Measurements from ENCODE around the gene CD163L1.
"Not testable (repeated sequence)": the region's sequence is repeated elsewhere in the genome, so short reads cannot be mapped to it uniquely, and the experiment has no call there.

CD163L1 gene

DNA sequence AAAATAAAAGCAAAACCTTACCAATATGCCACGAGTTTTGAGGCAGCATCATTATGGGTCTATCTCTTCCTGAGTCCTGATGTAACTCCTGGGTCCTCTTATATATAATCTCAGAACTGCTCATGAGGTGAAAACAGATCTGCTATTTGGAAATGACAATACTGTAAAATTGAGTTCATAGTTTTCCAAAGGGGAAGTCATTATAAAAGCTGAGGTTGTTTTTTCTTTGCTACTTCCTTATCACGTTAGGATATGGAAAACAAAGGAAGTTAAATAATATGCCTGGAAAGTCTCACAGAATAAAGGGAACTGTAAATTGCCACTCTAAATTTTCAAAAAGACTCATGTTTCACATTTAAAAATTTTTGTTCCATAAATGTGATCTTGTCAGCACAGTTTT is at the start of gene CD163L1:
CD163L1 (minus strand) TSS at position 78 of the 400 bp plus-strand sequence; CDS start at position 52, 26 bp downstream.
- DNase-seq (ENCODE audit: low spot score): no peak

DNA sequence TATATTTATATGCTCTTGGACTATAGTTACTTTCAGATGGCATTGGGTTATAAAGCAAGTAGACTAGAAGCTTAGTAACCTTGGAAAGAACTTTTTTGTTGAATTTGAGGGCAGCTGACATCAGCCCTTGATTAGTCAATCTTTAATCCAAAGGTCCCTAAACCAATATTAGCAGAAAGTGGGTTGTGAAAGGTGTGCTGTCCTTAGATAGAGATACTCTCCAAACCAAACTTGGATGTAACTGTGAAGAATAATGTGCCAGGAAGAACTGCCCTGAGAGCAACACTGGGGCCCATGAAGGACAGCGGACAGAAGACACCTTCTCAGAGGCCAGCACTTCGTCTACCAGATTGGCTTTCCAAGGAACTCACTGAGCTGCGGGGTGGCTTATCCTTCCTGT is 49.1 kb upstream of the CD163L1 start:
- no peak for DNase-seq (ENCODE audit: low spot score)

DNA sequence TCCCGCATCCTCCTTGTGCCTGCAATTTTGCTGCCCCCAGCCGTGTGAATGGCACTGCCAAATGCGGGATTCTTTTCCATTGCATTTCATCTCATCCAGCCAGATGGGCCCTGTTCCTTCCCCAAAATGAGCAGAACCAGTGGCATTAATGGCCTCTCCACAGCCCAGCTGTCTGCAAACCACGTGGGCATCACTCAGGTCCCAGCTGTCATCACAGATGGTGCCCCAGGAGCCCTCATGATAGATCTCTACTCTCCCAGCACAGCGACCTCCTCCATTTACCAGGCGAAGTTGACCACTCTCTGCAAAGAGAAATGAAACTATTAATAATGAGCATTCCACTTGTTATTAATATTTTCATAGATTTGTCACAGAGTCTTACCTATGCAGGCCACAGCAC is 42.6 kb upstream of the CD163L1 start:
- DNase-seq (ENCODE audit: low spot score): no peak

DNA sequence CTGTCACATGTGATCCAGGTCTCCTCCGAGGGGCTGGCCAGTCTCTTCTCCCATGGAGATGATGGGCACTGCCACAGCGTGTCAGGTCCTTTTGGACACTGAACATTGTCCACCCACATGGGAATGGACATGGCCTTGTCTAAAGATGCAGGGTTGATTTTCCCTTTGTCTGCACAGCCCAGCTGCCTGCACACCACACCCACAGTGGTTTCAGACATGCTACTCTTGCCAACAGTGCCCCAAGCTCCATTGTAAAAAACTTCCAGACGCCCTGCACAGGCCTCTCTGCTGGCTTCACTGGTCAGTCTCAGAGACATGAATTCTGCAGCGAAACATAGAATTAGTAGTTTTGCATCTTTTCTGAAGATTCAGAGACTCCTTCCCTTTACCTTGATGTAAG is 41.1 kb upstream of the CD163L1 start:
- no peak for DNase-seq (ENCODE audit: low spot score)

- no peak for DNase-seq (ENCODE audit: low spot score)
Observed at GRCh38 chr12:7483343-7483742, 39.4 kb upstream of the CD163L1 start.

DNA sequence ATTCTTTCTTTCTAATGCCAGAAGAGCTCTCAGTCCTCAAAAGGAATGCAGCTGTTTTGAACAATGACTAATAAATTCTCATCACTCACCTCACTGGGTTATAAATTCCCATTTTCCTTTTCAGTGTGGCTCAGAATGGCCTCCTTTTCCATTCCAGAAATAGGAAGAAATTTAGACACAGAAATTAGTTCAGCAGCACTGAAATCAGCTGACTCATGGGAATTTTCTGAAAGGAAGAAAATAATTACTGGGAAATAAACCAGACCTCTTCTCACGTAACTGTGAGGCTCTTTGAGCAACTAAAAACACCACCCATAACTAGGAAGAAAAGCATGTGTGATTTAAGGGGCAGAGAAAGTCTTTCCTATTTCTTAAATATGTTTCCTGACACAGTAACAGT is 35.8 kb upstream of the CD163L1 start:
- DNase-seq (ENCODE audit: low spot score): no peak

GRCh38 chr12:7472060-7472459 is 28.1 kb upstream of the CD163L1 start:
- DNase-seq (ENCODE audit: low spot score): no peak

DNA sequence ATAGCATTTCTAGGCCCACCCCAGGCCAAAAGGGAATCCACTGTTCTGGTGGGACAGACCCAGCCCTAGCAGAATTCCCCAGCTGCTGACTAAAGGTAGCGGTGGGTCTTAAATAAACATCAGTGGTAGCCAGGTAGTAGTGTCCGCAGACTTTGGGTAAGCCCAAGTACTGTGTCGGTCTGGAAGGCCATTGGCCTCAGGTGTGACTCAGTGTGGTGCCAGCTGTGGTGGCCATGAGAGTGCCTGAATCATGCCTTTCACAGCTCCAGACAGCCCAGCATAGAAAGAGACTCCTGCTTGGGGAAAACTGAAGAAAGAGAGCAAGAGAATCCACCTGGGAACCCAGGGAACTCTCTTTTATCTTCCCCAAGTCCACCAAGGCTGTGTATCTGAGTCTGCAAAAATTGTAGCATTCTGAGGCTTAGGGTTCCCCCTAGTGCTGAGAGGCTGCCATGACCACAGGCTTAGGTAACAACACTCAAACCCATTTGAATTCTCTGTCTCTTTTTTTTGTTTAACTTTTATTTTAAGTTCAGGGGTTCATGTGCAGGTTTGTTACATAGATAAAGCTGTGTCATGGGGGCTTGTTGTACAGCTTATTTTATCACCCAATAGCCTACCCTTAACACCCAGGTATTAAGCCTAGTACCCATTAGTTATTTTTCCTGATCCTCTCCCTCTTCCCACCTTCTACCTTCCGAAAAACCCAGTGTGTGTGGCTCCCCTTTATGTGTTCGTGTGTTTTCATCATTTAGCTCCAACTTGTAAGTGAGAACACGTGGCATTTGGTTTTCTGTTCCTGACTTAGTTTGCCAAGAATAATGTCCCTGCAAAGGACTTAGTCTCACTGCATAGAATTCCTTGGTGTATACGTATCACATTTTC is 16.7 kb upstream of the CD163L1 start:
- peak; percentile 65 for DNase-seq (ENCODE audit: low spot score)

- DNase-seq (ENCODE audit: low spot score): no peak
Observed at GRCh38 chr12:7459973-7460372, 16.0 kb upstream of the CD163L1 start.

DNA sequence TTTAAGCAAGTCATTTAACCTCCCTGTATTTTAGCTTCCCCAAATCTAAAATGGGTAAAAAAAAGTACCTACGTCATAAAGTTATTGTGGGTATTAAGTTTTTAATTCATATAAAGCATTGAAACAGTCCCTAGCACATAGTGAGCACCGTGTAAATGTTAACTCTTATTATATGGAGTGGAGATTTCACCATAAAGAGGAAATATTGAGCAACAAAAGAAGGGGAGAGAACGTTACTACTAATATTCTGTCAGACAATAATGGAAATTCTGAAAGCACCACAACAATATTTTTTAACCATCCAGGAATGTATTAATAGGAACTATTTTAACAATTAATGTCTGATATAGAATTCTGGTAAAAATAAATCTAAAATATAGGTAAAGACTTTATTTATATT is 7.8 kb upstream of the CD163L1 start:
- no peak for DNase-seq (ENCODE audit: low spot score)

GRCh38 chr12:7450667-7451066 is 6.7 kb upstream of the CD163L1 start:
- no peak for DNase-seq (ENCODE audit: low spot score)

- DNase-seq (ENCODE audit: low spot score): no peak
Observed at GRCh38 chr12:7448099-7448498, 4.1 kb upstream of the CD163L1 start.

GRCh38 chr12:7444537-7444936 is 584 bp upstream of the CD163L1 start:
- no peak for DNase-seq (ENCODE audit: low spot score)

- DNase-seq (ENCODE audit: low spot score): no peak
Observed at GRCh38 chr12:7441216-7441615, 2.7 kb downstream of the CD163L1 start.

DNA sequence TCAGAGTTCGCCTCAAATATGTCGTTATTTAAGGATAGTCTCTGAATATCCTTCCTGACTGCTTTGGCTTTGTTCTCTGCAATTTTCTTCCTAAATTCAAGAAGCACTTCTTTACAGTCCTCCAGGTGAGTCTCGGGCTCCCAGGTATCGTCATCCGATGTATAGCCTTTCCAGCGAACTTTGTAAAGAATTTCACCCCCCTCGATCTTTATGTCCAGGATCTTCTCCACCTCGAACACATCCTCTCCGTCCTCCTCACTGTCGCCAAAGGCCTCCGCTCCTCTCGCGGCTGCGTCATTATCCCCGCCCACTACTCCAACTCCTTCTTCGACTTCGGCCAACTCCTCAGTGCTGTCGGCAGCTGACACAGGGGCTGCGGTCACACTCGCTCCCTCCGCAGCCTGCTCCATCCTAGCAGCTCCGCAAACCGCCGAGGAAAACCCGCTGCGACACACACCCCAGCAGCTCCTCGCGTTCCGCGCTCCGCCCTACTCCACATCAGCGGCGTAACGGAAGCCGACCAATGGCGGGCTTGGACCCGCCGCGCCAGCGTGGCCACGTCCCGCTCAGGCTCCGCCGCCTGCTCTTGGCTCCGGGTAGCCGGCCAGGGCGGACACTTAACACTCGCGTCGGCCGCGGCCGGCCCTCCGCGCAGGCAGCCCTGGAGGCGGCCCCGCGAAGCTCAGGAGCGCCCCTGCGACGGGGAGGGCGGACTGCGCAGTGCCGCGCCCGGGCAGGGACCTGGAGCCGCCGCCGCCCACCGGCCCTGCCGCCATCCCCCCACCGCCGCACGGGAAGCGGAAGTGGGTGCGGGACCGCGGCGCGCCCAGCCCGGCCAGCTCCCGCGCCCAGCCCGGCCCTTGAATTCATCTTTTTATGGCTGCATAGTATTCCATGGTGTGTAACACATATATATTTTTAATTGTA is 4.1 kb downstream of the CD163L1 start:
- no peak for DNase-seq (ENCODE audit: low spot score)

DNA sequence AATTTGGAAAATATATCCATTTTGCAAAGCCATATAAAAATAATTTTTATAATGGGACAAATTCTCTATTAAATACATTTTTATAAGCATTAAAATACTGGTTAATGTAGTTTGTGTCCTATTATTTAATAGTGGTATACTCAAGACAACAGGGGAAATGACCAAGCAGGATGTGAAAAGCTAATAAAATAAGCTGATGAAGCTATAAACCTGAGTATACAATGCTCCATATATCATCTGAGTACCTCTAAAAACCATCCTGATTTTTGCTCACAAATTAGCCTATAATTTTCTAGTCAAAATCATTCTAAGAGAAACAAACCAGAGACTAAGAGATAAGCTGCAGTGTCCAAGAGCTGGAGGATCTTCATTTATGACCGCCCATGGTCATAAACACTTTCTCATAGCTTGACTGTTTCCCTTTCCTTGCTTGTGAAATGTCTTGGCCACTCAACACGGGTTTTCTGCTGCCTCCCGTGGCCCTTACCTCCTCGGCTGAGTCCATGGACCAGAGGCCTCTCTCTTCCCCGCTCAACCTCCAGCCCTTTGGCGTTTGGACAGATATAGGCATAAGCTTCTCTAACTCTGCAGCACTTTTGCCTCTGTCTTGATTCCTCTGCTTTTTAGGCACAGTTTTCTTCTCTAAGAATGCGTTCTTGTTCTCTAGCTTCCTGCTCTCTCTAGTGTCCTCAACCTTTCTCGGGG is 5.5 kb downstream of the CD163L1 start:
- DNase-seq (ENCODE audit: low spot score): not testable (repeated sequence)

DNA sequence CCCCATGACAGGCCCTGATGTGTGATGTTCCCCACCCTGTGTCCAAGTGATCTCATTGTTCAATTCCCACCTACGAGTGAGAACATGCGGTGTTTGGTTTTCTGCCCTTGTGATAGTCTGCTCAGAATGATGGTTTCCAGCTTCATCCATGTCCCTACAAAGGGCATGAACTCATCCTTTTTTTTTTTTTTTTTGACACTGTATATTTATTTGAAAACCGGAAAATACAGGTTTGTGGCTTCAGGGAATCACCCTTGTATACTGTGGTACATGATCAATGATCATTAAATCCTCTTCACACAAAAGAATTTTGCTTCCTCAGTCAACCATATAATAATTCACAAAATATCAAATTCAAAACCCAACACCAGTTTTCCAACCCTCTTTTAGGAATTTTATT is 6.5 kb downstream of the CD163L1 start:
- DNase-seq (ENCODE audit: low spot score): not testable (repeated sequence)

GRCh38 chr12:7434670-7435069 is 9.3 kb downstream of the CD163L1 start:
- DNase-seq (ENCODE audit: low spot score): no peak

DNA sequence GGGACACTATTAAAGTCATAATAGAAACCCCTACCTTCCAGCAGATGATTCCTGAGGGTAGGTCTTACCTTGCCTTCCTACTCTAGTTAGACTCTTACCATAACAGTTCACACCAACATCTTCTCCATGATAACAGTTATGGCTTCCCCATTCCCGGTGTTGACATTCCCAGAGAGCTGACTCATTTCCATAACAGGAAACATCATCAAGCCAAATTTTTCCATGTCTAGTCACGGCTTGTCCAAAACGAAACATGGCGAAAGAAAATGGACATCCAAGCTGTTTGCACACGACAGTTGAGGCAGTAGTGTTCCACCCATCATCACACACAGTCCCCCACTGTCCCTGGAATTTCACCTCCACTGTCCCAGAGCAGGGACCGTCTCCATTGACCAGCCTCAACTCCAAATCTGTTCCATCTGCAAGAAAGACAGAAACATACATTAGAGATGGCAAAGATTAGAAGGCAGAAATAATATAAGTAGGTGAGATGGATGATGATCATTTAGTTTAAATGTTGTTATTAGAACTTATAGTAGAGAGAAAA is 10.6 kb downstream of the CD163L1 start:
- DNase-seq (ENCODE audit: low spot score): no peak

DNA sequence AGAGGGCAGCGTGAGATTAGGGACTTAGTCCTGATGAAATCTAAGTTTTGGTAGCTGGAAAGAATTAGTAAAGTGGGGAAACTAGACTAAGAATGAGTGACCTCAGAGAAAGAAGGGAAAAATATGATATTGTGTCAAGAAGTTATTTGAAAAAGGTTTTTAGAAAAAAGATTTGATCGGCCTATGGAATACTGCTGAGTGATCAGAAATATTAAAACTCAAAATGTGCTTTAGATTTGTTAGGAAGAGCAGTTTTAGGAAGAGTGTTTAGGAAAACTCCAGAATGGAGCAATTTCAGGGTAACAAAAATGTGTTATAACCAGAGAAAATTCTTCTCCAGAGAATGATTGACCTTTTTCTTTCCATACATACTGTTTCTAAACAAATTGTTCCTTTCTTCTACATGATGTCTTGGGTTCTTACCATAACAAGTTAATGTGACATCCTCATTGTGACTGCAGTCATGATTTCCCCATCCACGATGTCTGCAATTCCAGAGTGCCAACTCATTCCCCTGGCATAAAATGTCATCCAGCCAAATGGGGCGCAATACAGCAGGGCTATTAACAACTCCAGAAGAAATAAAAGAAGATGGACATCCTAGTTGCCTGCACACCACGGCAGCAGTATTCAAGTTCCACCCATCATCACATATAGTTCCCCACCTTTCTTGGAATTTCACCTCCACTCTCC is 11.8 kb downstream of the CD163L1 start:
- no peak for DNase-seq (ENCODE audit: low spot score)

GRCh38 chr12:7411343-7411742 is 32.6 kb downstream of the CD163L1 start:
- DNase-seq (ENCODE audit: low spot score): no peak

All from COLO829 (cell line).